Right renal cortex interstitium (tissue), 3 donors: Measurements from ENCODE around the gene RPL11. TPM values are rescaled to one million over a fixed set of nuclear protein-coding genes. Genes with fewer than 3 reads are reported as not detected.
A peak's percentile ranks its signal among the peaks of the same experiment; 100 is the strongest.
"Not testable (repeated sequence)": the region's sequence is repeated elsewhere in the genome, so short reads cannot be mapped to it uniquely, and the experiment has no call there.

Experiments used
- DNase-seq, 3 donors: peaks; one replicate each; pipeline ENCODE4 v3.0.0-alpha.2; 2013; ENCODE audit warnings: low read depth in 3 of 3, low spot score in 2 of 3
- polyA plus RNA-seq, 3 donors: library from polyadenylated mRNA; unstranded; fragments of 120-200 nt; gene quantifications; one replicate each; pipeline ENCODE4 v1.2.1, GENCODE V29; 2013; ENCODE audit not compliant: insufficient read length in 3 of 3

RPL11 gene
- polyA plus RNA-seq, 3 donors, result 2,754 to 2,918 (median 2,838) TPM

- DNase-seq, result no peak
Measured at GRCh38 chr1:23684415-23684814, 7.2 kb upstream of the RPL11 start.

DNA sequence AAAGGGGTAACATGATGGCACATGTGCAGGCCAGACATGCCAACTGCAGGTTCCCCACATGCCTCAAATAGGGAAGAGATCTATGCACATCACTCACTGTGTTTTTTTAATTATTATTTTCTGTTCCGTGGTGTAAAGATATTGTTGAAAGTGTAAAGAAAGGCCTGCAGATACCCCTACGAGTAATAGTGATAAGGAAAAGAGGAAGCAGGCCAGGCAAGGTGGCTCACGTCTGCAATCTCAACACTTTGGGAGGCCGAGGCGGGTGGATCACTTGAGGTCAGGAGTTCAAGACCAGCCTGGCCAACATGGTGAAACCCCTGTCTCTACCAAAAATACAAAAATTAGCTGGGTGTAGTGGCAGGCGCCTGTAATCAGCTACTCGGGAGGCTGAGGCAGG is 6.4 kb upstream of the RPL11 start:
- DNase-seq, result not testable (repeated sequence)

GRCh38 chr1:23687680-23688079 is 3.9 kb upstream of the RPL11 start:
- DNase-seq, result not testable (repeated sequence)

DNA sequence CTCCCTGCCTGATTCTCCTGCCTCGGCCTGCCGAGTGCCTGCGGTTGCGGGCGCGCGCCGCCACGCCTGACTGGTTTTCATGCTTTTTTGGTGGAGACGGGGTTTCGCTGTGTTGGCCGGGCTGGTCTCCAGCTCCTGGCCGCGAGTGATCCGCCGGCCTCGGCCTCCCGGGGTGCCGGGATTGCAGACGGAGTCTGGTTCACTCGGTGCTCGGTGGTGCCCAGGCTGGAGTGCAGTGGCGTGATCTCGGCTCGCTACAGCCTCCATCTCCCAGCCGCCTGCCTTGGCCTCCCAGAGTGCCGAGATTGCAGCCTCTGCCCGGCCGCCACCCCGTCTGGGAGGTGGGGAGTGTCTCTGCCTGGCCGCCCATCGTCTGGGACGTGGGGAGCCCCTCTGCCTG is 3.3 kb upstream of the RPL11 start:
- not testable (repeated sequence) for DNase-seq

- no peak for DNase-seq
Measured at GRCh38 chr1:23692308-23692871, 784 bp downstream of the RPL11 start.

DNA sequence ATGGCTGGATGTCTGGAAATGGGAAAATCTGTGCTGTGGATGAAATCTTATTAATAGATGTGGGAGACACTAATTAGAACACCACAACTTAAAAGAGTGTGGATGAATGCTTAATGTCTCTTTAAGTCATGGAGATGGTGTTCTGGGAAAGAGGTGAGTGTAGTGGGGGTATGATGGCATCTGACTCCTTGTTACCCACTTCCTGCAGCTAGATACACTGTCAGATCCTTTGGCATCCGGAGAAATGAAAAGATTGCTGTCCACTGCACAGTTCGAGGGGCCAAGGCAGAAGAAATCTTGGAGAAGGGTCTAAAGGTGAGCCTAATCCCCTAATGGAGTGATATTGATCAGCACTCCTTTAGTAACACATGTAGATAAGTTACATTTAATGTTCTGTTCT is 2.0 kb downstream of the RPL11 start:
- no peak for DNase-seq

DNA sequence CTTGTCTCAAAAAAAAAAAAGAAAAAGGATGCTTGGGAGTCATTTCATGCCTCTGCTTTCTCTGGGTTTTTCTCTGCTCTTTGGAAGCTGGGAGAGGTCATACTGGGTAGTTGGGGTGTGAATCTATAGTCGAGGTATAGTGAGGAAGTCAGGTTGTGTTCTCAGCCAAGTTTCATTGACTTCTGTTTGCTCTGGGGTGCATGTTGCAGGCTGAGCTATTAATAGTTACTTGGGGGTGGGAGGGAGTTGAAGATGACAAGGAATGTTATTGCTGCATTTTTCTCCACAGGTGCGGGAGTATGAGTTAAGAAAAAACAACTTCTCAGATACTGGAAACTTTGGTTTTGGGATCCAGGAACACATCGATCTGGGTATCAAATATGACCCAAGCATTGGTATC is 2.8 kb downstream of the RPL11 start:
- no peak for DNase-seq

- no peak for DNase-seq
Measured at GRCh38 chr1:23695667-23696066, 4.1 kb downstream of the RPL11 start.

DNA sequence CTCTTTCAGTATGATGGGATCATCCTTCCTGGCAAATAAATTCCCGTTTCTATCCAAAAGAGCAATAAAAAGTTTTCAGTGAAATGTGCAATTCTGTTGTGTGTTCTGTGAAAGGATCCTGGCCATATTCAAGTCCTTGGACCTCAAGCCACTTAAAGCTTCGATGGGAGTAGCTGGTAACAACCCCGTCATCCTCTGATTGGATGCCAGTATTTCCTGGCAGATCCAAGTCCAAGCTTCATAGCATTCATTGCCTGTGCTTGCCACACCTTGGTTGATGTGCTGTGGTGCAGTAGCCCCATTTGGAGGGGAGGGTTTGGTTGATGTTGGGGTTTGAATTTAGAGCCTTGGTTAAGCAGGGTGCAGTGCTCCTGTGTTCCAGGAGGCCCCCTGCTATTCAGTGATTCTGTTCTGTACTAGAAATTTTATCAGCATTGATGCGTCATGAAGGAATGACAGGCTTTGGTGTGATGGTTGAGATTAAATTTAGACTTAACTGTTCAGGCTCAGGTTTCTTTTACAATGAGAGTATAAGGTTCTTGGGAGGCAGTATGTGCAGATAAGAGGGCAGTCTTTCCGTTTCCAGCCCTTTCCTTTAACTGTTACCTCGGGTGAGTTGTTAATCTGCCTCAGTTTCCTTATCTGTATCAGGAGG is 4.9 kb downstream of the RPL11 start:
- no peak for DNase-seq

GRCh38 chr1:23698466-23698865 is 6.9 kb downstream of the RPL11 start:
- DNase-seq, result no peak

DNA sequence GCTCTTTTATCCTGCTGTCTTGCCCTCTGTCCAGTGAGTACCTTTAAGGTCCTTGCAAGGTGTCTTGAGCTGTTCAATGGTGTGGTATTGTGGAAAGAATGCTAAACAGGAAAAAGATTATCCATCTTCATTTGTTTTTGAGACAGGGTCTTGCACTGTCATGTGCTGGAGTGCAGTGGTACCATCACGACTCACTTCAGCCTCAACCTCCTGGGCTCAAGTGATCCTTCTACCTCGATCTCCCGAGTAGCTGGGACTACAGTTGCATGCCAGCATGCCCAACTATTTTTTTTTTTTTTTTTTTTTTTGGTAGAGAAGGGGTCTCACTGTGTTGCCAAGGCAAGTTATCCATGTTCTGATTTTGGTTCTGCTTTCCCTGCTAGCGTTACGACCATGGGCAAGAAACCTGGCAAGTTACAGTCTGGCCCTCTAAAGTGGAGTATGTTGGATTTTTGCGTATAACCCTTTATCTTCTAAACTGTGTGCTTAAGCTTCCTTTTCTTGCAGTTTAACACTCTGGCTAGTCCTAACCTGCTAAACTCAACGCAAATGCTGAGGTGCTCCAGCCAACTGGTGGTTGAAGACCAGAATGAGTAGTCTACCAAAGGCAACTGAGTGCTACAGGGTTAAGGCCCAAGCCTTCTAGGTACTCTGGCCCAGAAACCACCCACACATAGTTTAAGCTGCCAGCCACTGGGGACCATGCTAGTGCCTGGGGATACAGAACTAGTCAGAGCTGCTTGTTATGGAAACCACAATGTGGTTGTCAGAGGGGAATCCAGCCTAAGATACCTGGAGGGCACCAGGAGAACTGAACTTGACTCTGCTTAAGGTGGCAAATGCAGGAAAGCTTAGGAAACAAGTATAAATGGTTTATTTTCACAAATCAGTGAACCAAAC is 7.9 kb downstream of the RPL11 start:
- no peak for DNase-seq

GRCh38 chr1:23701310-23701709 is 9.7 kb downstream of the RPL11 start:
- DNase-seq, result no peak

DNA sequence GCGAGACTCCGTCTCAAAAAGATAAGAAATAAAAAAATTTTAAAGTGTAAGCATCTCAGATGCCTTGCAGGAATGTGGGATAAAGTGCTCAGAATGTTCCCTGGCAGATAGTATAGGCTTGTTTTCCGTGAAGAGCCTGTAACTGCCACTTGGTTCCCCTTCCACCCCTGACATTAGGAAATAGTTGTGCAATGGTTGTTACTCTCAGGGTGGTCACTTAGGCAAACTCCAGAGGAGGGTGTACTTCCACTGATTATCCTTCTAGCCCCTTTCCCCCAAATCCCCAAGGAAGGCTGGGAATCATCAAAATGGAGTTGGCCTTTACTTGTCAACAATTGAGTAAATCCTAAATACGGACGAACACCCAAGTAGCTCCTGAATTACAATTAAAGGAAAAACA is 10.4 kb downstream of the RPL11 start:
- DNase-seq, result no peak

- DNase-seq, result no peak
Measured at GRCh38 chr1:23704834-23705495, 13.4 kb downstream of the RPL11 start.

GRCh38 chr1:23709229-23709628 is 17.6 kb downstream of the RPL11 start:
- no peak for DNase-seq

GRCh38 chr1:23718482-23718881 is 26.9 kb downstream of the RPL11 start:
- DNase-seq, result peak in 1 of 3 donors; percentile 6

DNA sequence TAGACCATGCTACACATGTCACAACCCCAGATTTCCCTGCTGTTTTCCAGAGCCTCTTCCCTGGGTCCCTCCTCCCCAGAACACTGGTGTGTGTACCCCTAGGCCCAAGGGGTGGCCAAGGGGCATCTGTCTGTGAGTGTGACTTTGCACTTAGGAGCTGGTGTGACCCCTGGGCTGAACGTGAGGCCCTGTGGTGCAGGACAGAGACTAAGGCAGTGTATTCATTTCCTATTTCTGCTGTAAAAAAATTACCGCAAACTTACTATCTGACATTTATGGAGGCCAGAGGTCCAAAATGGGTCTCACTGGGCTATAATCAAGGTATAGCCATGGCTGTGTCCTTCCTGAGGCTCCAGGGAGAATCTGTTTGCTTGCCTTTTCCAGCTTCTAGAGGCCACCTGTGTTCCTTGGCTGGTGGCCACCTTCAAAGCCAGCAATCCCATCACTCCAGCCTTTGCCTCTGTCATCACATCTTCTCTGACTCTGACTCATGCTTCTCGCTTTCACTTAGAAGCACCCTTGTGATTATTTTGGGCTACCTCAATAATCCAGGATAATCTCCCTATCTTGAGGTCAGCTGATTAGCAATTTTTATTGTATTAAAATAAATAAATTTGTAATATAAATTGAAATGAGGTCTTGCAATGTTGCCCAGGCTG is 27.7 kb downstream of the RPL11 start:
- no peak for DNase-seq

- no peak for DNase-seq
Measured at GRCh38 chr1:23720256-23720995, 28.8 kb downstream of the RPL11 start.

DNA sequence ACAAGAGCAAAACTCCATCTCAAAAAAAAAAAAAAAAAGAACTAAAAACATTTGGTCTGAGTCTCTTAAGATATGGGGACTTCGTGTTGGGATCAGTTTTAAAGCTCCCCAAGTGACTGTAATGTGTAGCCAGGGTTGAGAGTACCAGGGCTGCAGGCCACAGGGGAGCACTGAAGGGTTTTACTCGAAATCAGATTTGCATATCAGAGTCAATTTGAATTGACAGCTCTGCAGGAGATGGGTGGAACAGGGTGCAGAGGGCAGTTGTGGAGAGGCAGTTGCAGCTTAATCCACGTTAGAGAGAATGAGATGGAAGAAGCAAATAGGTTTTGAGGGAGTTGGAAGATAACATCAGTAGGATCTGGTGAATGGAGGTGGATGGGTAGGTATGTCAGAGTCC is 31.0 kb downstream of the RPL11 start:
- no peak for DNase-seq

DNA sequence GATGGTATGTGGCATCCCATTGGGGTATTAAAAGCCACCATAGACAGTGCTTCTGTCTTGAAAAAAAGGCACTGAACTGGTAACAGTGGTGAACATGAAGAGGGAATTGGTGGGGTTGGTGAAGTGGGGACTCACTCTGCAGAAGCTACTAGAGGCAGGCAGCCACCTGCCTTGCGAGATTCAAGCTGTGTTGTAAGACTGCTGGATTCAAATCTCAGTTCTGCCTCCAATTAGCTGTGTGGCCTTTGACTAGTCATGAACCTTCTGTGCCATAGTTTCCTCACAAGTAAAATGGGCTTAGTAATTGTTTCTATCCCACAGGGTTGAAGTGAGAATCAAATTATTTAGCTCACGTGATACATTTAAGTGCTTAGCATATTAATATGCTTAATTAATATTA is 35.1 kb downstream of the RPL11 start:
- no peak for DNase-seq
